Hematopoietic multipotent progenitor cell treated with erythropoietin and hydrocortisone succinate and interleukin-3 and kit ligand, for 15 days (in vitro differentiated cells): Measurements from ENCODE around the gene ABRAXAS1.
A peak's percentile ranks its signal among the peaks of the same experiment; 100 is the strongest.

Experiments
- DNase-seq: peaks from one replicate; pipeline ENCODE4 v3.0.0-alpha.2; 2015; ENCODE audit warnings: low spot score

ABRAXAS1 gene

DNA sequence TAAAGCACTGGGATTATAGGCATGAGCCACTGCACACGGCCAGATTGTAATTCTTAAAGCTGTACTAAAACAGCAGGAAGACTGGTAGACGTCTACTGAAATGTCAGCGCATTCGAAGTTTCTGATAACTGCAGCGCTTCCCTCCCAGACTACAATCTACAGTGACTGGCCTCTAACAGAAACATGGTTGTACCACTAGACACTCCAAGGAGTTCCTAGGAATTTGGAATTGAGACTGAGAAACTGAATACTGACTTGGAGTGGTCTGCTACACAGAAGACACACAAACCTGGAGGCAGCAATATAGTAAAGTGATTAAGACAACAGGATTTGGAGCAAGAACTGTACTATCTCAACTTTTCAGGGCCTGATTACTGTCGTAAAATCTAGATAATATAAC, 30.2 kb downstream of the ABRAXAS1 start:
- DNase-seq, result peak; percentile 12

DNA sequence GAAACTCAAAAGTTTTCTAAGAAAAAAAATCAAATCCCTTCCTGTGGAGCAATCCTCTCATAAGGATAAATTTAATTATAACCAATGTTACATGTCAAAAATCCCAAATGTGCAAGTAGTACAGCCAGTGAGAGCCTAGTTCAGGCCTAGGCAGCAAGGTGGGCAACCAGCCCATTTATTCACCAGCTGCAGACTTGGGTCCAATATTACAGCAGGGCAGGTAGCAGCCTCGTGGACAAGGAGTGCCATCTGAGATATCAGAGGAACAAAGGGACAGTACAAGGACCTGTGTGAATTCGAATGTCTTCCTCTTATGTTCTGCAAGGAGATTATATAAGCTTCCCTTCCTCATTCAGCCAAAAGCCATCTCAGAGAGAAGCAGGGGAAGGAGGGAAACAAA, 35.9 kb downstream of the ABRAXAS1 start:
- no peak for DNase-seq

DNA sequence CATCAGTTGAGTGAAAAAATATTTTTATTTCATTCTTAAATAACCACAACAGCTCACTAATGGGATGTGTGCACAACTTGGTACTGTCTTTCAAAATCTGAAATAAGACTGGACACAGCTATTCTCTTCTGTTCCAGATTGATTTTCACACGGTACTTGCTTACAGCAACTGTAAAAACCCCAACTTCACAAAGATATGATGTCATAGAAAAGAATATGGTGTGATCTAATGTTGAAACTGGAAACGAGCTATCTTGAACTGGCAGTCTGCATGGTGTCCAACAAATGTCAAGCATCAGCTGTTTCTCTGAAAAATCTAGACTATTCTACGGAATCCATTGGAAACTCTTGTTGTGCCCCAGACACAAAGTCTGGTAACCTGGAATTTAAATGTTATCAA, 44.0 kb downstream of the ABRAXAS1 start:
- no peak for DNase-seq

DNA sequence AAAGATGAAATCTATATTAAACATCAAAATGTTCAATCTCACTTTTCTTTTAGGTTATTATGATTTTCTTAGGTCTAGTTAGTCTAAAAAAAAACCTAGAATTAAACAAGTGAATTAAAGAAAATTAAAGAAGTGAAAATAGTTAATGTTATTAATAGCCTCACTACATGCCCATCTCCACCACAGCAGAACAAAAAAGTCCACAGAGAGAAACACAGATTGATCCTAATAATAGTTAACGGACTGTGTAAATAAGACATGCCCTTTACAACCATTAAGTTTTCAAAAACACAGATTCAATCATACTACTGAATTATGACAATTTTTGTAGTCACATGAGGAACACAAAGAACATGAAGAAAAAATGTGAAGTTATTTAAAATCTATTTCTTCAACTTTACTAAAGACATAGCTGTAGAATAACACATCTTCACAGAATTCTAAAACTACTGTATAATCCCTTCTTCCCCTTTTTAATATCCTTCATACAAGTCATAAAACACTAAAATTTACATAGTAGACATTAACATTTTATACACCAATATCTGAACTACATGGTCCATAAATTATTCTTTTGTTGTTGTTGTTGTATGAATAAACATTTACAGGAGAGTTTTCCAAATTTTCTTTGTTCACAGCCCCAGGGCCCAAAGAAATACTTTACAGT, 44.6 kb downstream of the ABRAXAS1 start:
- no peak for DNase-seq

DNA sequence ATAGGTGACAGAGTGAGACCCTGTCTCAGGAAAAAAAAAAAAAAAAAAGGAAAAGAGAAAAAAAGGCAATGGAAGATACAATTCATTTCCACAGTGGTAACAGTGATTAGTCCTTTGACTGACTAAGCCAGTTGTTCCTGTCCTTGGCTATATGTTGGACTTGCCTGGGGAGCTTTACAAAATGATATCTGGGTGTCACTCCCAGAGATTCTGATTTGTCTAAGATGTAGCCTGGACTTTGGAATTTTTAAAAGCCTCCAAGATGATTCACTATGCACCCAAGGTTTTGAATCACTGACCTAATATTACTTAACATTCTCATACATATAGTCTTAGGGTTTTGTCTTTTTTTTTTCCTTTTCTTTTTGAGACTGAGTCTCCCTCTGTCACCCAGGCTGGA, 46.2 kb downstream of the ABRAXAS1 start:
- no peak for DNase-seq

DNA sequence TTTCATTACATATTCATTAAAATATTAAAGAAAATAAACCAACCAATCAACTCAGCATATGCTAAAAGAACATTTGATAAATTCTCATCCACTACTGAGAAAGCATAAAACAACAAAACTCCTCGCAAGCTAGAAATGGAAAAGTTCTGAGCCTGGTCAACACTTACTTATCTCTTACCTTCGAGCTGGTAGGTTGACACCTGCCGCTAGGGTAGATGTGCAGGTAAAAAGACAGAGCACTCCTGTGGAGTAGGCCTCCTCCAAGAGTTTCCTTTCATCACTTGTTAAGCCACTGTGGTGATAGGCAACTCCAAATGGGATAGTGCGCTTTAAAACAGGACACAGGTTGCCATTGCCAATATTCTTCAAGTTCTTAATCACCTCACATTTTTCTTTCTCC, 48.2 kb downstream of the ABRAXAS1 start:
- no peak for DNase-seq

DNA sequence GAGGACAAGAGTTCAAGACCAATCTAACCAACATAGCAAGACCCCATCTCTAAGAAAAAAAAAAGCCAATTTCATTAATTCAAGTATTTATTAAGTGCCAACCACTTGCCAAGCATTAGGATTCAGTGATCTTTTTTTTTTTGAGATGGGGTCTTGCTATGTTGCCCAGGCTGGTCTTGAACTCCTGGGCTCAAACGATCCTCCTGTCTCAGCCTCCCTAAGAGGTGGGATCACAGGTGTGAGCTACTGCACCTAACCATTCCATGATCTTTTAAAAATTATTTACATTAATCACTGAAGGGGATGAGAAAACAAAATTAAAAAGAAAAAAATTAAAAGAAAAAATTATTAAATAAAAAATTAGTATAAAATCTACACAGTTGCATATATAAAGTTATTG, 53.7 kb downstream of the ABRAXAS1 start:
- DNase-seq, result no peak

DNA sequence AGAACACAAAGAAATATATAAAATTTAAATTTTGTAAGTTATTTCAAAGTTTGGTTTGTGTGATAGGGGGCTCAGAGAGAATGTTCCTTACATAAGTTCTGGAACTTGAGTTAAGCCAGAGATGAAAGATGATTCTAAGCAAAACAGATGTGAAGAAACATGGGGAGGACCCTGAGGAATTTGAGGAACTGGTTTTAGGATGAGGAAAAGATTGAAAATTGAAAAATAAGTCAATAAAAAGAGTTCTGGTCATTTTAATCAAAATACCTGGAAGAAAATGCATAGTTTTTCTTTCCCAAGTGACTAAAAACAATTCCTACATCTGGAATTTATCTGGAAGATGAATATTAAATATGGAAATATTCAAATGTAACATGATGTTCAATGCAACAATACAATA, 66.7 kb downstream of the ABRAXAS1 start:
- DNase-seq, result no peak

DNA sequence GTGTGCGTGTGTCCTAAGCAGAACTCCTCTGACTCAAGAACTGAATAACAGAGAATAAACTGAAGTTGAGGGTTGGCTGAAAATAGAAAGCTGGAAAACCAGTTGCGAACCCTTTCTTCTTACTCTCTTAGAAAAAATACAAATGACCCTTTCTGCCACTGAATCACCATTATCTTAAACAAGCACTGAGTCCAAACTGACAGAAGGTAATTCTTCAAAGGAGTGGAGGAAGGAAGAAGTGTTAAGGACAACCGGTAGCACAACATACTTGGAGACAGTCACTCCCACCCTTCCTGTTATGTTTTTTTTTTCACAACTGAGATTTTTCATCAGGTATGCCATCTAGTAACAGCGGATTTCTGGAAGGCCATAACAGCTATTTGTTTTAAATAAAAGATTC, 67.3 kb downstream of the ABRAXAS1 start:
- DNase-seq, result no peak

DNA sequence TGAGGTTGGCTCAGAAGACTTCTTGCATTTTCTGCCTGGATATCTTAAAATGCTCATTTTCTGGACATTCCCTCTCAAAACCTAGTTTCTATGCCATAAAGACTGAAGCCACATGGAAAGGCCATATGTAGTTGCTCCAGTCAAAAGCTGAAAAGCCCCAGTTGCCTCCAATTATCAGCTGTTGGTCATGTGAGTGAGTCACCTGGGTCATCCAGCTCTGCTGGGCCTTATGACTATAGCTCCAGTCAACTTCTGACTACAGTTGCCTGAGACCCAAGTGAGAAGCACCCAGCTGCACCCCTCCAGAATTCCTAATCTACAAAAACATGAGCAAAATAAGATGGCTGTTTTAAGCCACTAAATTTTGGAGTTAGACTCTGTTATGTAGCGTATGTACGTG, 71.2 kb downstream of the ABRAXAS1 start:
- DNase-seq, result no peak
